ENCODE data around the gene WNT6.

WNT6 gene

DNA sequence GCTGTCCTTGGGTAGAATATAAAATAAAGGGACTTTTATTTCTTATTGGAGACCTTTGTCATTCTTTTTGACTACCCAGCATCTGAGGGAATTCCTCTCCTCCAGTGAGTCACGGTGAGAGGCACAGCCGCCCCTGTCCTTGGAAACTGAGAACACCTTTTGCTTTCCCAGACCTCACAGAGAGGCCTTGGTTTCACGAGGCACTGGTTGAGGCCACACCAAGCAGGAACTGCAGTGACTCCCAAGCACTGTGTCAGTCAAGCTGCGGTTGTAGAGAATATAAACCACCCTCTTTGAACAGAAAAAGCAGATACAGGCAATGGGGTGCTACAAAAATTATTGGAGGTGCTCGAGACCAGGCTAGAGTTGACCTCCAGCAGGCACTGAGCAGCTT, 44.4 kb upstream of the WNT6 start:
- TF ChIP-seq CTCF (IDR thresholded peaks at IDR 0.05; ENCODE audit: low read depth, low read length): no peak
- DNase-seq (ENCODE audit: extremely low read depth, low read depth): no peak

DNA sequence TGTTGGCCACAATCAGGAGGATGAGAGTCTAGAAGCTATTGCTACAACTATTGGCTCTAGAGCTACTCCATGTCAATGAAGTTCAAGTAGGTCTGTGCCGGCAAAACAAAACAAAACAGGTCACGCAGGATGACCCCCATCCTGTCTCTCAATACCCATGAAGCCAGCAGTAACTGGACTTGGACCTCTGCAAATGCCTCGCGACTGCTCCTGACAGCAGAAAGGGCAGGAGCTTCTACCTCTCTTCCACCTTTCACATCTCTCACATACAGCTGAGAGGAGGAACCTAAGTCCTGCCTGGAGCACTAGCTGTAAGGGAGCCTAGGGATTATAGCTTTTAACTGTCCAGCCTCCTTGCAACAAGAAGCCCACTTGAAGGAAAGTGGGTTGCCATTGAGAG, 44.0 kb upstream of the WNT6 start:
- no peak for TF ChIP-seq CTCF (IDR thresholded peaks at IDR 0.05; ENCODE audit: low read depth, low read length)

DNA sequence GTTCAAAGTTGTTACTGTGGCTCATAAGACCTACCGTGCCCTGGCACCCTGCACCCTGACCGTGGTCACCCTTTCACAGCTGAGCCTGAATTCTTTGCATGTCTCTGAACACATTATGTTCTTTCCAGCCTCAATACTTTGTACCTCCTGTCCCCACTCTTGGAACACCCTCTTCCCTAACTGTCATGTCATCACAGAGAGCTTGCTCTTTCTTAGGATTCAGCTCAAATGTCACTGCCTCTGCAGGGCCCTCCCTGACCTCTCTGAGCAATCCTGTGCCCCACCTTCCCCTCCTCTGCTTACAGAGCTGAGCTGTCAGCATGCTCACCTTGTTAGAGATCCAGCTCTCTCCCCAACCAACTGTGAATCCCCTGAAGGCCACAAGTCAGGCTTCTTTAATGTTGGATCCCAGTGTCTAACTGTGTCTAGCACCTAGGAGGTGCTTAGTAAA, 43.0 kb upstream of the WNT6 start:
- no peak for TF ChIP-seq CTCF (IDR thresholded peaks at IDR 0.05; ENCODE audit: low read depth, low read length)
- no peak for DNase-seq (ENCODE audit: extremely low read depth, low read depth)

More for the DNA sequence above, 44.0 kb upstream of the WNT6 start:
- DNase-seq (ENCODE audit: extremely low read depth, low read depth): no peak

- no peak for TF ChIP-seq CTCF (IDR thresholded peaks at IDR 0.05; ENCODE audit: low read depth, low read length)
- no peak for DNase-seq (ENCODE audit: extremely low read depth, low read depth)
Observed at GRCh38 chr2:218819093-218819492, 40.5 kb upstream of the WNT6 start.

DNA sequence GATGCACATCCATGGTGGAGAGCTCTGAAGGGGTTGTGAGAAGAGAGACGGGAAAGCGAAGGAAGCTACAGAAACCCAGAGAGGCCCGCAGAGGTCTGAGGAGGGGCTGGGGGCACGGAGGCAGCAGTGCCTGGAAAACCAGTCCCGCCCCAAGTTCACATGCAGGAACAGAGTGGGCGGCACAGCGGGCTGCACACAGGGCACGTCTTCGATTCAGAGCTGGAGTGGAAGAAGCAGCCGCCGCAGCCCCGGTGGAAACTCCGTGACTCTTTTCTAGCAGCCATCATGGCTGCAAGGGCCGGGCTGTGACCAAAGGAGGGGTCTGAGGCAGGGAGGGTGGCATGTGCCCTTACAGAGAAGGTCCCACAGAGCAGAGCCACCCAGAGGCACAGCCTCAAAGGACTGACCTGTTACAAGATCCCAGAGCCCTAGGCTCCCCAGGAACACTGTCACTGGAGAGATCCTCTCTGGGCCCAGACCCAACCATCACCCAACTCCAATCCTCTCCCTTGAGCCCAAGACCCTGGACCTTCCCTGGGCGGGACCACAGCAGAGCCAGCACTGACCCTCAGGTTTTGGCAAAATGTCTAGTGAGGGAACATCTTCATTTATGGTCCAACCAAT, 38.7 kb upstream of the WNT6 start:
- DNase-seq (ENCODE audit: extremely low read depth, low read depth): no peak
- no peak for TF ChIP-seq CTCF (IDR thresholded peaks at IDR 0.05; ENCODE audit: low read depth, low read length)

DNA sequence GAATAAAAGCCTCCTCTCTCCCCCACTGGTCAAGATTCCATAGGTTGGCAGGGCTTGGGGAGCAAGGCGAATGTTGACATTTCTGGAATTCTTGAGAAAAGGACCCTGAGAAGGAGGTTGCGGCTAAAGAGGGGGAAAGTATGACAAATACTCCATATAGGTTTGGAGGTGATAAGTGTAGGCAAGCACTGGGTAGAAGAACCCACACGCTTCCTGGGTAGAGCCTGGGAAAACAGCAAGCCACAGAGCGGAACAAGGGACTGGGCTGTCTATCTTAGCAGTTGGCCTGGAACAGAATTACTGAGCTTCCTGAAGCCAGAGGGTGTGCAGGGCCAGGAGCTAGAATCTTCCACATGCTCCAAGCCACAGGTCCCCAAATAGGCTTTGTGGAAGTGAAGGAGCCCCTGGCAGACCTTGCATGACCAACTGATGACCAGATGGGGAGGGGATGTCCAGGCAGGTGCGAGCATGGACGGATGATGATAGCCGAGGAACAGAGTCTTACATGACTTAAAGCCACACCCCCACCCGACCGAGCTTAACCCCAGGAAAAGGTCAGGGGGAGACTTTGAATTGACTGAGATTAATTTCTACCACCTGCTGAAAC, 37.9 kb upstream of the WNT6 start:
- DNase-seq (ENCODE audit: extremely low read depth, low read depth): no peak
- TF ChIP-seq CTCF (IDR thresholded peaks at IDR 0.05; ENCODE audit: low read depth, low read length): no peak

- DNase-seq (ENCODE audit: extremely low read depth, low read depth): no peak
- TF ChIP-seq CTCF (IDR thresholded peaks at IDR 0.05; ENCODE audit: low read depth, low read length): no peak
Observed at GRCh38 chr2:218822622-218823021, 37.0 kb upstream of the WNT6 start.

Data from AG09319 (cell line).